ENCODE data around the gene PTBP1.
"Not testable (repeated sequence)": the region's sequence is repeated elsewhere in the genome, so short reads cannot be mapped to it uniquely, and the experiment has no call there.

PTBP1 gene

GRCh38 chr19:827710-828321 is 30.6 kb downstream of the PTBP1 start, which contains the start of gene AZU1:
Gene AZU1 (plus strand): TSS chr19:827837. CDS start chr19:827847, 10 bp downstream.
- DNase-seq (ENCODE audit: low spot score) (no peak), FAIRE-seq (no peak)

- FAIRE-seq: no peak
- DNase-seq (ENCODE audit: low spot score): no peak
Observed at GRCh38 chr19:829129-829758, 32.0 kb downstream of the PTBP1 start.

GRCh38 chr19:831407-832369 is 34.4 kb downstream of the PTBP1 start:
- FAIRE-seq: no peak
- no peak for DNase-seq (ENCODE audit: low spot score)

GRCh38 chr19:834216-834615 is 37.0 kb downstream of the PTBP1 start:
- FAIRE-seq (no peak), DNase-seq (ENCODE audit: low spot score) (no peak)

- FAIRE-seq (no peak), DNase-seq (ENCODE audit: low spot score) (no peak)
Observed at GRCh38 chr19:835210-835810, 38.1 kb downstream of the PTBP1 start.

- no peak for DNase-seq (ENCODE audit: low spot score)
- no peak for FAIRE-seq
Observed at GRCh38 chr19:840519-841206, 43.4 kb downstream of the PTBP1 start, which contains the start of gene PRTN3. Gene PRTN3 (plus strand): TSS chr19:840999. CDS start chr19:841009, 10 bp downstream.

- FAIRE-seq; DNase-seq (ENCODE audit: low spot score): not testable (repeated sequence)
Observed at GRCh38 chr19:842802-843179, 45.5 kb downstream of the PTBP1 start.

GRCh38 chr19:843180-843835 is 46.1 kb downstream of the PTBP1 start:
- FAIRE-seq: no peak
- DNase-seq (ENCODE audit: low spot score): peak; percentile 19

GRCh38 chr19:843836-844545 is 46.7 kb downstream of the PTBP1 start:
- no peak for DNase-seq (ENCODE audit: low spot score)

GRCh38 chr19:844546-844971 is 47.3 kb downstream of the PTBP1 start:
- FAIRE-seq (no peak), DNase-seq (ENCODE audit: low spot score) (no peak)

More at GRCh38 chr19:843836-844545, 46.7 kb downstream of the PTBP1 start:
- FAIRE-seq: no peak

GRCh38 chr19:845707-846521 is 48.7 kb downstream of the PTBP1 start:
- FAIRE-seq (no peak), DNase-seq (ENCODE audit: low spot score) (no peak)

GRCh38 chr19:848386-848921 is 51.2 kb downstream of the PTBP1 start:
- FAIRE-seq (no peak), DNase-seq (ENCODE audit: low spot score) (no peak)

- not testable (repeated sequence) for FAIRE-seq; DNase-seq (ENCODE audit: low spot score)
Observed at GRCh38 chr19:849195-849594, 51.9 kb downstream of the PTBP1 start.

GRCh38 chr19:850221-850978 is 53.1 kb downstream of the PTBP1 start:
- FAIRE-seq (no peak), DNase-seq (ENCODE audit: low spot score) (peak; percentile 50)

GRCh38 chr19:850979-851335 is 53.7 kb downstream of the PTBP1 start:
- FAIRE-seq: no peak
- no peak for DNase-seq (ENCODE audit: low spot score)

- FAIRE-seq (no peak), DNase-seq (ENCODE audit: low spot score) (no peak)
Observed at GRCh38 chr19:852136-853013, 55.1 kb downstream of the PTBP1 start, which contains the start of gene ELANE. Gene ELANE (plus strand): TSS chr19:852303. CDS start chr19:852329, 26 bp downstream.
